NCI-H2107 treated with DMSO at 0.1 percent for 48 hours (cell line): ENCODE measurements around the gene POC1A.

ENCODE experiments used
- DNase-seq: peaks from one replicate; lab custom pipeline; 2025; ENCODE audit not compliant: unreplicated experiment; lab: John Stamatoyannopoulos, UW

Gene POC1A

GRCh38 chr3:52070724-52071621 lies 83.2 kb downstream of the POC1A start:
- no peak for DNase-seq

GRCh38 chr3:52069855-52070254 lies 84.4 kb downstream of the POC1A start:
- DNase-seq, result no peak

- no peak for DNase-seq
Measured at GRCh38 chr3:52069135-52069534, 85.1 kb downstream of the POC1A start.

GRCh38 chr3:52068730-52069129 lies 85.5 kb downstream of the POC1A start:
- DNase-seq, result no peak

GRCh38 chr3:52068055-52068571 lies 86.1 kb downstream of the POC1A start:
- DNase-seq, result no peak

- DNase-seq, result no peak
Measured at GRCh38 chr3:52067526-52067925, 86.7 kb downstream of the POC1A start.

- DNase-seq, result no peak
Measured at GRCh38 chr3:52067046-52067445, 87.2 kb downstream of the POC1A start.

GRCh38 chr3:52065264-52065756 lies 88.9 kb downstream of the POC1A start:
- no peak for DNase-seq

GRCh38 chr3:52064561-52064960 lies 89.7 kb downstream of the POC1A start:
- DNase-seq, result no peak

GRCh38 chr3:52063026-52063723 lies 91.0 kb downstream of the POC1A start:
- DNase-seq, result no peak

- no peak for DNase-seq
Measured at GRCh38 chr3:52062505-52062904, 91.7 kb downstream of the POC1A start.

GRCh38 chr3:52061121-52061910 lies 92.9 kb downstream of the POC1A start:
- no peak for DNase-seq

- no peak for DNase-seq
Measured at GRCh38 chr3:52059781-52060180, 94.4 kb downstream of the POC1A start.

- no peak for DNase-seq
Measured at GRCh38 chr3:52057812-52058495, 96.3 kb downstream of the POC1A start.

GRCh38 chr3:52056968-52057811 lies 97.0 kb downstream of the POC1A start:
- peak; percentile 91 for DNase-seq

GRCh38 chr3:52056521-52056967 lies 97.7 kb downstream of the POC1A start, which contains the start of gene DUSP7:
Gene DUSP7, minus strand, starts transcription at chr3:52056571. Its CDS starts 205 bp downstream, at chr3:52056366.
- DNase-seq, result no peak

- DNase-seq, result no peak
Measured at GRCh38 chr3:52055537-52056351, 98.5 kb downstream of the POC1A start.

- DNase-seq, result no peak
Measured at GRCh38 chr3:52054661-52055511, 99.3 kb downstream of the POC1A start.
